ENCODE results near the gene OSBP.

DNA sequence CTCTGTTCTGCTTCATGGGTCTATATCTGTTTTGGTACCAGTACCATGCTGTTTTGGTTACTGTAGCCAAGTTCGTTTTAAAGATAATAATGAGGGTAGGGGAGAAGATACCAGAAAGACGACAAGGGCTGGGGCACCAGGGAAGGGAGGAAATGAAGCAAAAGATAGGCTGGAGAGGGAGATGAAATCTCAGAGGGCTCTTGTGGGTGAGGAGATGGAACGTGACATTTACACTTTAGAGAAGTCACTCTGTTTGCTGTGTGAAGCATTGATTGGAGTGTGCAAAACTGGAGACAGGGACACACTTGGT is 70.8 kb downstream of the OSBP start:
- TF ChIP-seq CTCF (IDR thresholded peaks at IDR 0.05 in 8 of 11, conservative IDR thresholded peaks at IDR 0.05 in 3 of 11), result no peak
- TF ChIP-seq POLR2A (IDR thresholded peaks at IDR 0.05), result no peak
- TF ChIP-seq POLR2AphosphoS5 (IDR thresholded peaks at IDR 0.05), result no peak

Measured in spleen (tissue), 7 donors.